Measurements from ENCODE around the gene GPR62. TPM values are rescaled to one million over a fixed set of nuclear protein-coding genes. Genes with fewer than 3 reads are reported as not detected.

The GPR62 gene
- total RNA-seq, 6 experiments from 2014 or later, result 0.07 to 0.10 TPM; not detected in 4

DNA sequence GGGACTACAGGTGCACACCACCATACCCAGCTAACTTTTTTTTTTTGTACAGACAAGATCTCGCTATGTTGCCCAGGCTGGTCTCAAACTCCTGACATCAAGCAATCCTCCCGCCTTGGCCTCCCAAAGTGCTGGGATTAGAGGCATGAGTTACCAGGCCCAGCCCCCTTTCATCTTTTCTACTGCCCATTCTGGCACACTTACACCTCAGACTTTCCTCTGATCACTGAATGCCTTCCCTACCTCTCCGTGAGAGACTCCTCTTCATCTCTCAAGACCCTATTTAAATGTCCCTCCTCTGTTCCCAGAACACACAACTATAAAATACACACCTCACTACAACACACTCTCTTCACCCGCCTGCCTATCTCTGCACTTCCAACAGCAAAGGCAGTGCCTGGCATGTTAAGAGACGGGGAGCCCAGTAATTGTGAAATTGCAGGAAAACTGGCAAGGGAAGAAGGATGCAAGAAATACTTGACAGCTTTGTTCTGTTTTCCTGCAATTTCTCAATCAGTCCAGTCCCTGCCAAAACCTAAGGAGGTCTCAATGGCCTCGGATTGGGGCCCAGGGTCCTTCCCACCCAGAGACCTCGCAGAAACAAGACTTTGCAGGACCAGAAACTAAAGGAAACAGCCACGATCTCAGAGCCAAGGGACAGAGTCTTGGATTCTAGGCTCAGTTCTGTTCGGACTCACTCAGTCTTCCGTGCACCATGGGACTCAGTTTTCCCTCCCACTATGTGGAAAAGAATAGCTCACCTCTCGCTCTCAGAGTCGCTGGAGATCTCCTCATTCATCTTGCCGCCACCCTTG lies 14.3 kb upstream of the GPR62 start:
- Mint-ChIP-seq H3K36me3 (ENCODE audit: low read depth) (peaks cover 9% of the 10 kb centered on the region), H3K27me3 (ENCODE audit: insufficient read depth) (no peaks in the 10 kb centered on the region; the same call in none of the 2 replicates), H3K4me3 (peak overlapping the region; percentile 89), H3K9me3 (no peaks in the 10 kb centered on the region), H3K4me1 (ENCODE audit: low read depth) (peaks cover 32% of the 10 kb centered on the region), H3K27ac (peak overlapping the region; percentile 53)
- DNase-seq, result no peak
- TF ChIP-seq, protein P1, sequence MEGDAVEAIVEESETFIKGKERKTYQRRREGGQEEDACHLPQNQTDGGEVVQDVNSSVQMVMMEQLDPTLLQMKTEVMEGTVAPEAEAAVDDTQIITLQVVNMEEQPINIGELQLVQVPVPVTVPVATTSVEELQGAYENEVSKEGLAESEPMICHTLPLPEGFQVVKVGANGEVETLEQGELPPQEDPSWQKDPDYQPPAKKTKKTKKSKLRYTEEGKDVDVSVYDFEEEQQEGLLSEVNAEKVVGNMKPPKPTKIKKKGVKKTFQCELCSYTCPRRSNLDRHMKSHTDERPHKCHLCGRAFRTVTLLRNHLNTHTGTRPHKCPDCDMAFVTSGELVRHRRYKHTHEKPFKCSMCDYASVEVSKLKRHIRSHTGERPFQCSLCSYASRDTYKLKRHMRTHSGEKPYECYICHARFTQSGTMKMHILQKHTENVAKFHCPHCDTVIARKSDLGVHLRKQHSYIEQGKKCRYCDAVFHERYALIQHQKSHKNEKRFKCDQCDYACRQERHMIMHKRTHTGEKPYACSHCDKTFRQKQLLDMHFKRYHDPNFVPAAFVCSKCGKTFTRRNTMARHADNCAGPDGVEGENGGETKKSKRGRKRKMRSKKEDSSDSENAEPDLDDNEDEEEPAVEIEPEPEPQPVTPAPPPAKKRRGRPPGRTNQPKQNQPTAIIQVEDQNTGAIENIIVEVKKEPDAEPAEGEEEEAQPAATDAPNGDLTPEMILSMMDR (IDR thresholded peaks at IDR 0.05), result no peak

DNA sequence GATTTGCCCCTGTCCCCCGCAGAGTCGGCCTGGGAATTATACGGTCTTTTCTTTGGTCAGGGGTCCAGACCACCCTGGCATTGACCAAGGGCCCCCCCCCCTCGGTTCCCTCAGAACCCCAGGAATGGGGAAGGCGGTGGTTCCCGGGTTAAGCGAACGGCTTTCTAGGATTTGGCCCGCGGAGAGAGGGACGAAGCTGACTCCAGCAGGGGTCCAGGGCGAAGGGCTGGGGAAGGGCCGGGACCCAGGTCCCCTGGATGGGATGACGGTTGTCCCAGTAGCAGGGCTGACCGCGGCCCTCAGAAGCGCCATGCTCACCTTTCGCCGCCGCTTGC lies 13.8 kb upstream of the GPR62 start:
- H3K27me3 Mint-ChIP-seq (ENCODE audit: insufficient read depth), result no peaks in the 10 kb centered on the region; the same call in 1 of the 2 replicates
- H3K27ac Mint-ChIP-seq, result peak overlapping the region; percentile 53
- H3K9me3 Mint-ChIP-seq, result no peaks in the 10 kb centered on the region
- peaks cover 32% of the 10 kb centered on the region for H3K4me1 Mint-ChIP-seq (ENCODE audit: low read depth)
- no peak for DNase-seq
- TF ChIP-seq, protein P1 (IDR thresholded peaks at IDR 0.05), result no peak
- H3K4me3 Mint-ChIP-seq, result peak overlapping the region; percentile 89
- H3K36me3 Mint-ChIP-seq (ENCODE audit: low read depth), result peaks cover 5% of the 10 kb centered on the region

DNA sequence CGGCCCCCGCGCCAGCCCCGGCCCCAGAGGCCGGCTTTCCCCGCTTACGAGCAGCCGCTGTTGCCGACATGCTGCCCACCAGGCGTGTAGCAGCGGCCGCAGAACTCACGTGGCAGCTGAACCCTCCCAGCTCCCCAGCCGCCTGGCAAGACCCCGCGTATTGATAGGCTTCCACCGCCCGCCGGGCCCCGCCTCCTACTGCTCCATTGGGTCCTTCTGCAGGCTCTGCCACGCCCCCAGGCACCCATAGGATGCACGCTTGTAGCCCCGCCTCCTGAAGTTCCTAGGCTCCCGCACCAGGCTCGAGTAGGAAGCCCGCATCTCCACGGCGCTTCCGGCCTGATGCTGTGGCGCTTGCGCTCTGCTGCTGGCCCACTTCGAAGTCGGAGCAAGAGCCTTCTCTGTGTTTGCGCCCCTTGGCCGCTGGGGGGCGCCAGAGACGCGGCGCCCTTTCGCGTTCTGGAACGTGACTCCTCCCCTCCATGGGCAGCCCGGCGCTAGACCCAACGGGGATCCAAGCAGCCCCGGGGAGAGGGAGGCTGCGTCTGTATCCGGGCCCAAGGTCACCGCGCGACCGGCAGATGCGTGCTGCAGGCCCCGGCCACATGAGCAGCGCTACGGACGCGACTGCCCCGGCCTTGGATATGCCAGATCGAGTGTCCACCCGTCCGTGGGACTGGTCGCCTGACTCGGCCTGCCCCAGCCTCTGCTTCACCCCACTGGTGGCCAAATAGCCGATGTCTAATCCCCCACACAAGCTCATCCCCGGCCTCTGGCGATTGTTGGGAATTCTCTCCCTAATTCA lies 13.2 kb upstream of the GPR62 start, which contains the start of the genes PARP3 and RRP9:
Gene PARP3, plus strand, starts transcription at position 566 of the 805 bp plus-strand sequence. CDS start 993 bp downstream, outside the sequence.
Gene RRP9, minus strand, starts transcription at position 107 of the 805 bp plus-strand sequence. Its CDS starts 37 bp downstream, at position 70.
- peak within 1 kb of the TSS; percentile 89 for H3K4me3 Mint-ChIP-seq
- peak within 1 kb of the TSS; percentile 94 for H3K27ac Mint-ChIP-seq
- H3K4me1 Mint-ChIP-seq (ENCODE audit: low read depth), result peaks cover 32% of the 10 kb centered on the region
- H3K36me3 Mint-ChIP-seq (ENCODE audit: low read depth), result peaks cover 5% of the 10 kb centered on the region
- DNase-seq, result peak; percentile 100
- H3K9me3 Mint-ChIP-seq, result no peaks in the 10 kb centered on the region
- TF ChIP-seq, protein P1 (IDR thresholded peaks at IDR 0.05), result peak; percentile 100
- no peaks in the 10 kb centered on the region; the same call in 1 of the 2 replicates for H3K27me3 Mint-ChIP-seq (ENCODE audit: insufficient read depth)

DNA sequence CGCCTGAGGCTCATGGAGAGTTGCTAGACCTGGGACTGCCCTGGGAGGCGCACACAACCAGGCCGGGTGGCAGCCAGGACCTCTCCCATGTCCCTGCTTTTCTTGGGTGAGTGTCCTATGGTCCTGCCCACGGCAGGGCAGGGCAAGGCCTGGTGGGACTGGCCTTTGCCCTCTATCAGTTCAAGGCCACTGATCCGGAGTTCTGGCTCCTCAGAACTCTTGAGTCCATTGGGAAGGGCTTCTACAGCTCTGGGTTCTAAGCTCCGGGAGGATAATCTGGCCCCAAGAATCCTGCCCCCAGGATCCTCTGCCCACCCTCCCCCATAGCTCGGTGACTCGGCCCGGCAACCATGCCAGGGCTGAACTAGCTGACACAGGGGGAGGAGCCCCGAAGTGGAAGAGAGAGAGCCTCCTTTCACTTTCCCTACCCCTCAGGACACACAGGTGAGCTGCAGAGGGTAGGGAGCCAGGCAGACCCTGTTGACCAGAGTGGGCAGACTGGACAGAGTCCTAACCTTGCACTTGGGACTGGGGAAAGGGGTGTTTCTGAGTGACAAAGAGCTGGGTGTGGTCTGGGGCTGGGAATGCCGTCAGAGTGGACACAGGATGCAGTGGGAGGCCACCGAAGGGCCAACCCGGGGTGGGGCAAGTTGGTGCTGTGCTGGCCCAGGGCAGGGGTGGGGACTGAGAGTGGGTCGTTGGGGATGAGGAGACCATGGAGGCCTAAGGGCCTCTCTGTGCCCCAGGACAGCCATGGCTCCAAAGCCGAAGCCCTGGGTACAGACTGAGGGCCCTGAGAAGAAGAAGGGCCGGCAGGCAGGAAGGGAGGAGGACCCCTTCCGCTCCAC lies 12.4 kb upstream of the GPR62 start:
- H3K36me3 Mint-ChIP-seq (ENCODE audit: low read depth), result peaks cover 5% of the 10 kb centered on the region
- peak overlapping the region; percentile 82 for H3K4me3 Mint-ChIP-seq
- H3K27ac Mint-ChIP-seq, result peak overlapping the region; percentile 94
- DNase-seq, result peak; percentile 50
- TF ChIP-seq, protein P1 (IDR thresholded peaks at IDR 0.05), result no peak
- no peaks in the 10 kb centered on the region for H3K9me3 Mint-ChIP-seq
- H3K4me1 Mint-ChIP-seq (ENCODE audit: low read depth), result peaks cover 32% of the 10 kb centered on the region
- H3K27me3 Mint-ChIP-seq (ENCODE audit: insufficient read depth), result no peaks in the 10 kb centered on the region; the same call in 1 of the 2 replicates

Measured in HFFc6 (cell line).